Ovary (tissue), 3 donors: ENCODE measurements around the gene OSTF1.

ENCODE experiments used
- CTCF ChIP-seq, 3 donors: fragments of 450-650 bp in 2 of 3; fragments of 200-600 bp in 1 of 3; IDR thresholded peaks; one replicate each; pipeline versions ENCODE4 v1.5.1 to v1.8.0; 2016 to 2022; ENCODE audit warnings: antibody characterized with exemption in 3 of 3, mild to moderate bottlenecking in 1 of 3
- POLR2A ChIP-seq: fragments of 450-650 bp; IDR thresholded peaks from one replicate; pipeline ENCODE4 v1.6.1; 2017; ENCODE audit warnings: antibody characterized with exemption, mild to moderate bottlenecking, moderate library complexity
- donor health status: DM: no; HTN: no; CAD: no.

DNA sequence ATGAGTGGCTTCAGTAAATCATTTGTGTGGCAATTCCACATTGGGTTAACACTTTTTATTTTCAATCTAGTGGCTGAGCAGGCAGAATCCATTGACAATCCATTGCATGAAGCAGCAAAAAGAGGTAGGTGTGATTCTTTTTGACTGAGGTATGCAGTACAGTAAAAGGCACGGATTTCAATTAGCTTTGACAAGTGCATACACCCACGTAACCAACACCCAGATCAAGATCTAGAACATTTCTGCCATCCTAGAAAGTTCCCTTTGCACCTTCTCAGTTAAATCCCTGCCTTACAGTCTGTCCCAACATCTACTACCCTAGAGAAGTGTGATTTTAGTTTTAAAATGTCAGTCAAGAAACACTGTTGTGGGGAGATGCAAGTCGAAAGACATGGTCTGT is 43.4 kb downstream of the OSTF1 start:
- no peak for TF ChIP-seq POLR2A
- no peak for TF ChIP-seq CTCF (IDR thresholded peaks at IDR 0.05)
